SU-DHL-6 (cell line): ENCODE measurements around the gene IFI35.
"Not testable (repeated sequence)": the region's sequence is repeated elsewhere in the genome, so short reads cannot be mapped to it uniquely, and the experiment has no call there.

Experiments
- H2AFZ ChIP-seq: fragments of 200-600 bp; sonication (generic); 2 replicates; pipeline ENCODE4 v1.6.1; 2014; ENCODE audit warnings: low read depth, mild to moderate bottlenecking, moderate library complexity, mixed read lengths, antibody characterized with exemption, low read length; ENCODE audit not compliant: severe bottlenecking
- H3F3A ChIP-seq: fragments of 200-600 bp; shearing (Covaris generic); 2 replicates; pipeline ENCODE4 v1.6.0; 2016; ENCODE audit warnings: antibody characterized with exemption, mild to moderate bottlenecking; ENCODE audit not compliant: insufficient read depth
- H3K27ac ChIP-seq: fragments of 200-600 bp; sonication (generic); 2 replicates; pipeline ENCODE4 v1.5.1; 2016; ENCODE audit warnings: low read depth, mild to moderate bottlenecking, low read length, moderate library complexity, mixed read lengths
- H3K27me3 ChIP-seq: fragments of 200-600 bp; sonication (generic), shearing (Covaris generic); 2 replicates; pipeline ENCODE4 v1.6.0; 2014; ENCODE audit warnings: mild to moderate bottlenecking, low read length
- H3K36me3 ChIP-seq: fragments of 200-600 bp; sonication (generic); 2 replicates; pipeline ENCODE4 v1.6.1; 2014; ENCODE audit warnings: mild to moderate bottlenecking, low read length, mixed read lengths
- H3K4me2 ChIP-seq: fragments of 300-600, 200-600 bp; shearing (Covaris generic), sonication (generic); 2 replicates; pipeline ENCODE4 v1.6.0; 2014; ENCODE audit warnings: low read length, low read depth, mild to moderate bottlenecking; ENCODE audit not compliant: poor library complexity, severe bottlenecking
- H3K4me3 ChIP-seq: fragments of 200-600 bp; sonication (generic); 2 replicates; pipeline ENCODE4 v1.5.1; 2014; ENCODE audit warnings: antibody characterized with exemption, low read length, mild to moderate bottlenecking, mixed read lengths; ENCODE audit not compliant: insufficient read depth, poor library complexity, severe bottlenecking
- H3K79me2 ChIP-seq: fragments of 200-600 bp; sonication (generic); 2 replicates; pipeline ENCODE4 v1.6.1; 2014; ENCODE audit warnings: mild to moderate bottlenecking, low read length, moderate library complexity; ENCODE audit not compliant: insufficient read depth
- H3K9ac ChIP-seq: fragments of 200-600 bp; sonication (generic); 2 replicates; pipeline ENCODE4 v1.7.0; 2014; ENCODE audit warnings: mild to moderate bottlenecking, low read length
- H3K9me2 ChIP-seq: fragments of 200-600 bp; sonication (generic); replicated peaks from 2 replicates; pipeline ENCODE4 v1.6.1; 2014; ENCODE audit warnings: low read length; ENCODE audit not compliant: insufficient read depth
- H3K9me3 ChIP-seq: fragments of 200-600 bp; sonication (generic); 2 replicates; pipeline ENCODE4 v1.6.1; 2014; ENCODE audit warnings: low read length, mixed read lengths; ENCODE audit not compliant: insufficient read depth
- H4K20me1 ChIP-seq: fragments of 200-600 bp; sonication (generic); 2 replicates; pipeline ENCODE4 v1.6.1; 2014; ENCODE audit warnings: low read depth, mild to moderate bottlenecking, antibody characterized with exemption, low read length, moderate library complexity, mixed read lengths
- CTCF ChIP-seq: fragments of 200-600 bp; sonication (generic); IDR thresholded peaks from one replicate; pipeline ENCODE4 v1.5.1; 2017; ENCODE audit warnings: antibody characterized with exemption, mild to moderate bottlenecking, low read length, moderate library complexity; ENCODE audit not compliant: insufficient read depth, poor library complexity, severe bottlenecking
- EZH2phosphoT487 ChIP-seq: fragments of 200-600 bp; sonication (generic), shearing (Covaris generic); conservative IDR thresholded peaks from 2 replicates; pipeline ENCODE4 v1.6.1; 2018; ENCODE audit warnings: mild to moderate bottlenecking, antibody characterized with exemption, low read length, moderate library complexity, mixed read lengths

The IFI35 gene

GRCh38 chr17:42997390-42997983 lies 9.1 kb upstream of the IFI35 start:
- Histone ChIP-seq H2AFZ (peak overlapping the region; percentile 80), H4K20me1 (peaks cover 5% of the 10 kb centered on the region; the same call in 1 of the 2 replicates), H3K9ac (peak overlapping the region; percentile 52), H3F3A (peaks cover 27% of the 10 kb centered on the region), H3K9me2 (no peaks in the 10 kb centered on the region), H3K36me3 (peaks cover 14% of the 10 kb centered on the region), H3K27me3 (no peaks in the 10 kb centered on the region), H3K4me3 (peak overlapping the region; percentile 48), H3K4me2 (peak overlapping the region; percentile 82), H3K79me2 (peaks cover 20% of the 10 kb centered on the region), H3K9me3 (no peaks in the 10 kb centered on the region), H3K27ac (peak overlapping the region; percentile 44)
- TF ChIP-seq CTCF, result no peak
- no peak for TF ChIP-seq EZH2phosphoT487

- peak within 1 kb of the TSS; percentile 82 for H3K4me2 ChIP-seq
- no peaks in the 10 kb centered on the region for H3K9me2 ChIP-seq
- peaks cover 34% of the 10 kb centered on the region for H3F3A ChIP-seq
- no peaks in the 10 kb centered on the region for H3K9me3 ChIP-seq
- TF ChIP-seq CTCF (peak; percentile 86), EZH2phosphoT487 (no peak)
- H4K20me1 ChIP-seq, result peaks cover 5% of the 10 kb centered on the region; the same call in 1 of the 2 replicates
- H3K27me3 ChIP-seq, result no peaks in the 10 kb centered on the region
- peaks cover 20% of the 10 kb centered on the region for H3K79me2 ChIP-seq
- peak within 1 kb of the TSS; percentile 79 for H3K27ac ChIP-seq
- peak within 1 kb of the TSS; percentile 95 for H3K4me3 ChIP-seq
- peak within 1 kb of the TSS; percentile 80 for H2AFZ ChIP-seq
- H3K9ac ChIP-seq, result peak within 1 kb of the TSS; percentile 97
- peaks cover 19% of the 10 kb centered on the region for H3K36me3 ChIP-seq
Measured at GRCh38 chr17:42997984-42998938, 8.3 kb upstream of the IFI35 start, which contains the start of gene RPL27. Gene RPL27 (plus strand): TSS chr17:42998419. CDS start chr17:42998751, 332 bp downstream.

GRCh38 chr17:42999003-42999525 lies 7.5 kb upstream of the IFI35 start:
- peak overlapping the region; percentile 79 for H3K27ac ChIP-seq
- peak overlapping the region; percentile 95 for H3K4me3 ChIP-seq
- H3F3A ChIP-seq, result peaks cover 41% of the 10 kb centered on the region
- H2AFZ ChIP-seq, result no peak overlapping the region
- H3K4me2 ChIP-seq, result peak overlapping the region; percentile 78
- peaks cover 20% of the 10 kb centered on the region for H3K79me2 ChIP-seq
- TF ChIP-seq EZH2phosphoT487 (no peak), CTCF (no peak)
- H3K36me3 ChIP-seq, result peaks cover 22% of the 10 kb centered on the region
- H3K9me2 ChIP-seq, result no peaks in the 10 kb centered on the region
- no peaks in the 10 kb centered on the region for H3K9me3 ChIP-seq
- peak overlapping the region; percentile 97 for H3K9ac ChIP-seq
- H4K20me1 ChIP-seq, result peaks cover 5% of the 10 kb centered on the region; the same call in 1 of the 2 replicates
- H3K27me3 ChIP-seq, result no peaks in the 10 kb centered on the region

- not testable (repeated sequence) for H3K9me3 ChIP-seq, H3K9ac ChIP-seq, H3K27me3 ChIP-seq, H4K20me1 ChIP-seq, H3K4me3 ChIP-seq, H3K27ac ChIP-seq, H3K9me2 ChIP-seq, H3K4me2 ChIP-seq, H2AFZ ChIP-seq
- Histone ChIP-seq H3K79me2 (peaks cover 20% of the 10 kb centered on the region), H3F3A (peaks cover 40% of the 10 kb centered on the region), H3K36me3 (peaks cover 22% of the 10 kb centered on the region)
Measured at GRCh38 chr17:43000894-43001293, 5.7 kb upstream of the IFI35 start.
